ENCODE measurements around the gene R3HDM2. TPM values are rescaled to one million over a fixed set of nuclear protein-coding genes. Genes with fewer than 3 reads are reported as not detected.
A peak's percentile ranks its signal among the peaks of the same experiment; 100 is the strongest.

R3HDM2 gene
- total and polyA plus RNA-seq, 8 donors, result 14.5 to 39.8 (median 24.4) TPM

- Histone ChIP-seq H3K36me3 (peaks cover 3 to 25% (median 7%) of the 10 kb centered on the region in 3 donors), H3K27me3 (no peaks in the 10 kb centered on the region), H3K27ac (no peak overlapping the region), H3K9me3 (no peaks in the 10 kb centered on the region), H3K4me3 (no peak overlapping the region), H3K4me1 (peaks cover 0 to 21% (median 10%) of the 10 kb centered on the region in 3 donors)
- WGBS, 2 donors, result 76 to 80% methylated on average over 8 of the region's 8 CpGs
- TF ChIP-seq CTCF (IDR thresholded peaks at IDR 0.05), result no peak
- DNase-seq, result peak in 1 of 6 donors; percentile 39
- intact Hi-C loops (cut with DNase I), result no loop called here
- ATAC-seq, result no peak
- FAIRE-seq, result no peak
These were observed 195.1 kb downstream of the R3HDM2 start for GRCh38 chr12:57235728-57236131.

GRCh38 chr12:57235017-57235727, 195.7 kb downstream of the R3HDM2 start:
- ATAC-seq, result no peak
- peaks cover 3 to 25% (median 7%) of the 10 kb centered on the region in 3 donors for H3K36me3 ChIP-seq
- intact Hi-C loops (cut with DNase I), result no loop called here
- peak in 2 of 6 donors; percentile 49 to 74 for DNase-seq
- no peaks in the 10 kb centered on the region for H3K9me3 ChIP-seq
- H3K4me1 ChIP-seq, result peaks cover 0 to 25% (median 13%) of the 10 kb centered on the region in 3 donors
- no peak for TF ChIP-seq CTCF (IDR thresholded peaks at IDR 0.05)
- 75 to 78% methylated on average over 22 to 26 of the region's 26 CpGs for WGBS, 2 donors
- no peaks in the 10 kb centered on the region for H3K27me3 ChIP-seq
- no peak for FAIRE-seq
- no peak overlapping the region for H3K4me3 ChIP-seq
- no peak overlapping the region for H3K27ac ChIP-seq

GRCh38 chr12:57234571-57235016, 196.2 kb downstream of the R3HDM2 start:
- 92% methylated on average over 10 of the region's 10 CpGs for WGBS, 2 donors
- Histone ChIP-seq H3K4me3 (no peak overlapping the region), H3K36me3 (peaks cover 3 to 25% (median 7%) of the 10 kb centered on the region in 3 donors), H3K27me3 (no peaks in the 10 kb centered on the region), H3K27ac (no peak overlapping the region), H3K4me1 (peaks cover 0 to 21% (median 13%) of the 10 kb centered on the region in 3 donors), H3K9me3 (no peaks in the 10 kb centered on the region)
- intact Hi-C loops (cut with DNase I), result no loop called here
- ATAC-seq (no peak), DNase-seq (no peak), FAIRE-seq (no peak)
- no peak for TF ChIP-seq CTCF (IDR thresholded peaks at IDR 0.05)

- H3K36me3 ChIP-seq, result peaks cover 3 to 25% (median 7%) of the 10 kb centered on the region in 3 donors
- WGBS, 2 donors, result 89 to 94% methylated on average over 3 of the region's 3 CpGs
- no peak overlapping the region for H3K4me3 ChIP-seq
- no peaks in the 10 kb centered on the region for H3K27me3 ChIP-seq
- no peak for TF ChIP-seq CTCF (IDR thresholded peaks at IDR 0.05)
- DNase-seq (no peak), FAIRE-seq (no peak), ATAC-seq (no peak)
- H3K4me1 ChIP-seq, result peaks cover 0 to 19% (median 13%) of the 10 kb centered on the region in 3 donors
- intact Hi-C loops (cut with DNase I), result no loop called here
- H3K9me3 ChIP-seq, result no peaks in the 10 kb centered on the region
- H3K27ac ChIP-seq, result no peak overlapping the region
These were observed 196.6 kb downstream of the R3HDM2 start for GRCh38 chr12:57234233-57234570.
